ENCODE results near the gene ST3GAL3. TPM values are rescaled to one million over a fixed set of nuclear protein-coding genes. Genes with fewer than 3 reads are reported as not detected.

Gene ST3GAL3
- total and polyA plus RNA-seq, 2 of the 13 experiments (the other 11 are each of a cell fraction or from before 2014, with no cell fraction given), result 5.1 to 8.1 TPM

DNA sequence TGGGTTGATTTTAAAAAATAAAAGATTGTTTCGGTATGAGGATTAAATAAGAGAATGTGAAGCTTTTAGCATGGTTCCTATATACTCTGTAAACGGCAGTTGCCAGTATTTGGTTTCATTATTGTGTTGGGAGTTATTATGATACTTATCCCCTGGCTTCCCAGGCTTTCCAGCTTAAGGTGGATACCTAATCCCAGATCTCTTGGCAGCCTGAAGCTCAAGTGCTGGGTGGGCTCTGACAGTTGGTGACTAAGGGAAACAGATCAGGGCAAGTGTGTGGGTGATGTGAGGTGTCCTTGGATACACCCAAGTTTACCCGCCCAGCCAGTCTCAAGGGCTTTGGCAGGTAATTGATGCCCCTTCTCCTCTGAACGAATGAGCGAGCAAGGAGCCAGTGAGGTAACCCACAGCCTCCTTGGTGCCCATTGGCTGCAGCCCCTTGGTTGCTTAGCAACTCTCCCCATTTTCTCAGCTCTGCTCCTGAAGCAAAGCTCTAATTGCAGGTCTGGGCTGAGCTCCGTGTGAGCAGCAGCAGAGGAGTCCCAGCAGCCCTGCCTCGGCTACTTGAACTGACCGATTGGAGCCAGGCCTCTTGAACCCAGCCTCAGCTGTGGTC is 245.5 kb downstream of the ST3GAL3 start (continued):
- TF ChIP-seq, protein P1, sequence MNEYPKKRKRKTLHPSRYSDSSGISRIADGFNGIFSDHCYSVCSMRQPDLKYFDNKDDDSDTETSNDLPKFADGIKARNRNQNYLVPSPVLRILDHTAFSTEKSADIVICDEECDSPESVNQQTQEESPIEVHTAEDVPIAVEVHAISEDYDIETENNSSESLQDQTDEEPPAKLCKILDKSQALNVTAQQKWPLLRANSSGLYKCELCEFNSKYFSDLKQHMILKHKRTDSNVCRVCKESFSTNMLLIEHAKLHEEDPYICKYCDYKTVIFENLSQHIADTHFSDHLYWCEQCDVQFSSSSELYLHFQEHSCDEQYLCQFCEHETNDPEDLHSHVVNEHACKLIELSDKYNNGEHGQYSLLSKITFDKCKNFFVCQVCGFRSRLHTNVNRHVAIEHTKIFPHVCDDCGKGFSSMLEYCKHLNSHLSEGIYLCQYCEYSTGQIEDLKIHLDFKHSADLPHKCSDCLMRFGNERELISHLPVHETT (CRISPR knock-in tag; conservative IDR thresholded peaks at IDR 0.05), result no peak
- no peak for TF ChIP-seq ISL2 (CRISPR knock-in tag; IDR thresholded peaks at IDR 0.05)
- no peak for TF ChIP-seq SOX6 (IDR thresholded peaks at IDR 0.05)
- TF ChIP-seq SOX6 (CRISPR knock-in tag; IDR thresholded peaks at IDR 0.05), result no peak
- TF ChIP-seq, protein P2, sequence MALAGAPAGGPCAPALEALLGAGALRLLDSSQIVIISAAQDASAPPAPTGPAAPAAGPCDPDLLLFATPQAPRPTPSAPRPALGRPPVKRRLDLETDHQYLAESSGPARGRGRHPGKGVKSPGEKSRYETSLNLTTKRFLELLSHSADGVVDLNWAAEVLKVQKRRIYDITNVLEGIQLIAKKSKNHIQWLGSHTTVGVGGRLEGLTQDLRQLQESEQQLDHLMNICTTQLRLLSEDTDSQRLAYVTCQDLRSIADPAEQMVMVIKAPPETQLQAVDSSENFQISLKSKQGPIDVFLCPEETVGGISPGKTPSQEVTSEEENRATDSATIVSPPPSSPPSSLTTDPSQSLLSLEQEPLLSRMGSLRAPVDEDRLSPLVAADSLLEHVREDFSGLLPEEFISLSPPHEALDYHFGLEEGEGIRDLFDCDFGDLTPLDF (CRISPR knock-in tag; IDR thresholded peaks at IDR 0.05), result no peak

DNA sequence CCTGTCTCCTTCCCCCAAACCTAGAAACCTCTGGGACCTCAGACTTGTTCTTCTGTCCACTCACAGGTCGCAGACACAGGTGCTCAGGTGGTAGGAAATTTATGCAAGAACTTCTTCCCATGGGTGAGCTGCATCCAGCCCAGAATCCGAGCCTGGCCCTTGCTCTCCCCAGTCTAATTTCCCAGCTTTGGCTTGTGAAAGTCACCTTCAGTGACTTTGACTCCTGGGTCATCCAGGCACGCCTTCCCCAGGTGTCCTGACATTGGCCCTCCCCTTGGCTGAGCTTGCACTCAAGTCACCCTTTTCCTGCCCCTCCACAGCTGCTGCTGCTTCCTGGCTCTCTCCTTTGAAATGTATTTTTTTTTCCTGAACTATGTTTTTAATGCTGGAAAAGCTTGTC is 246.0 kb downstream of the ST3GAL3 start:
- CTCF ChIA-PET (ENCODE audit: low intra/inter-chr PET ratio, low total read pairs), result no interaction called here
- TF ChIP-seq NR1H2 (CRISPR knock-in tag; IDR thresholded peaks at IDR 0.05; ENCODE audit: borderline replicate concordance, low read depth) (no peak), FOXA1 (IDR thresholded peaks at IDR 0.05) (no peak), FOXA1 (CRISPR knock-in tag; IDR thresholded peaks at IDR 0.05) (no peak), ZNF558 (CRISPR knock-in tag; IDR thresholded peaks at IDR 0.05; ENCODE audit: borderline replicate concordance) (no peak), KLF6 (CRISPR knock-in tag; IDR thresholded peaks at IDR 0.05) (no peak)

More for the DNA sequence above, 246.0 kb downstream of the ST3GAL3 start:
- peaks cover 0 to 15% of the 10 kb centered on the region in 2 experiments; a peak in 3 of 5 replicates for H3K36me3 ChIP-seq (replicated peaks in 1 of 2; ENCODE audit: control insufficient read depth in 1 of 2, insufficient read depth in 2 of 2, low read length in 2 of 2)
- no peaks in the 10 kb centered on the region for H3K9me3 ChIP-seq (ENCODE audit: low read length)
- H3K4me3 ChIP-seq (replicated peaks in 1 of 3; ENCODE audit: insufficient read depth in 1 of 3, low read depth in 2 of 3, low read length in 3 of 3), result no peak overlapping the region
- no peak overlapping the region for H3K27ac ChIP-seq (ENCODE audit: extremely low read length, insufficient read depth, low read length)
- no peaks in the 10 kb centered on the region for H3K79me2 ChIP-seq (ENCODE audit: insufficient read depth, low read length)
- in situ Hi-C loops (cut with HindIII; ENCODE audit: extremely low pct_ligation_motif_present, low pct_unique_long_range_greater_than_20kb), result no loop called here
- FAIRE-seq (no peak), ATAC-seq (no peak), DNase-seq (ENCODE audit: low spot score) (no peak)
- intact Hi-C loops (cut with micrococcal nuclease; ENCODE audit: unreplicated experiment), result no loop called here
- H4K20me1 ChIP-seq (ENCODE audit: insufficient read depth, low read length), result no peaks in the 10 kb centered on the region
- H3K27me3 ChIP-seq (ENCODE audit: control insufficient read depth in 1 of 2, insufficient read depth in 2 of 2, low read length in 2 of 2), result no peaks in the 10 kb centered on the region
- POLR2A ChIA-PET, result no interaction called here
- H3K4me2 ChIP-seq (ENCODE audit: low read depth, low read length), result no peak overlapping the region
- H3K9ac ChIP-seq (ENCODE audit: insufficient read depth, low read depth, low read length), result no peak overlapping the region
- peaks cover 6% of the 10 kb centered on the region for H3K4me1 ChIP-seq (ENCODE audit: insufficient read depth, low read length)
- BruUV-seq (replicated peaks), result no TSS peak
- WGBS (ENCODE audit: low lambda C conversion rate), result 98% methylated on average over 3 of the region's 3 CpGs
- H2AFZ ChIP-seq (ENCODE audit: low read length), result no peak overlapping the region

All from HepG2 (cell line).